ENCODE results near the gene VWA8.

DNA sequence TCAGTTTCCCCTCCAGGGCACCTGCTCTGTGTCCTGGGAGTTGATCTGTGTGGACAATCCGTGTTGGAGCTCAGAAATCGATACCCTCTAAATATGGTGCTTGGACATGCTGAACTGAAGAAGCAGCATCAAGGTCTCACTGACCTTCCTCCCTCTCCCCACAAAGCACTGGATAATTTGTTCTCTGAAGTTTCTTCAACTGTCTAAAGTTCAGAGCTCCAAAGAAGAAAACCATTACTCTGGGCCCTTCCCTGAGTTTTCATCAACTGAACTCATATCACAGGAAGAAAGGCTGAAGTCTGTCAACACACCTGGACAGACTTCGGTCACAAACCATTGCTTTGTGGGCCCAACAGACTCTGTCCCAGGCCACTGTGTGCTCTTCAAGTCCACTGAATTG is 371.5 kb downstream of the VWA8 start:
- TF ChIP-seq, protein P1, sequence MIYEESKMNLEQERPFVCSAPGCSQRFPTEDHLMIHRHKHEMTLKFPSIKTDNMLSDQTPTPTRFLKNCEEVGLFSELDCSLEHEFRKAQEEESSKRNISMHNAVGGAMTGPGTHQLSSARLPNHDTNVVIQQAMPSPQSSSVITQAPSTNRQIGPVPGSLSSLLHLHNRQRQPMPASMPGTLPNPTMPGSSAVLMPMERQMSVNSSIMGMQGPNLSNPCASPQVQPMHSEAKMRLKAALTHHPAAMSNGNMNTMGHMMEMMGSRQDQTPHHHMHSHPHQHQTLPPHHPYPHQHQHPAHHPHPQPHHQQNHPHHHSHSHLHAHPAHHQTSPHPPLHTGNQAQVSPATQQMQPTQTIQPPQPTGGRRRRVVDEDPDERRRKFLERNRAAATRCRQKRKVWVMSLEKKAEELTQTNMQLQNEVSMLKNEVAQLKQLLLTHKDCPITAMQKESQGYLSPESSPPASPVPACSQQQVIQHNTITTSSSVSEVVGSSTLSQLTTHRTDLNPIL (CRISPR knock-in tag; IDR thresholded peaks at IDR 0.05; ENCODE audit: low read depth) = no peak
- TF ChIP-seq, protein P2, sequence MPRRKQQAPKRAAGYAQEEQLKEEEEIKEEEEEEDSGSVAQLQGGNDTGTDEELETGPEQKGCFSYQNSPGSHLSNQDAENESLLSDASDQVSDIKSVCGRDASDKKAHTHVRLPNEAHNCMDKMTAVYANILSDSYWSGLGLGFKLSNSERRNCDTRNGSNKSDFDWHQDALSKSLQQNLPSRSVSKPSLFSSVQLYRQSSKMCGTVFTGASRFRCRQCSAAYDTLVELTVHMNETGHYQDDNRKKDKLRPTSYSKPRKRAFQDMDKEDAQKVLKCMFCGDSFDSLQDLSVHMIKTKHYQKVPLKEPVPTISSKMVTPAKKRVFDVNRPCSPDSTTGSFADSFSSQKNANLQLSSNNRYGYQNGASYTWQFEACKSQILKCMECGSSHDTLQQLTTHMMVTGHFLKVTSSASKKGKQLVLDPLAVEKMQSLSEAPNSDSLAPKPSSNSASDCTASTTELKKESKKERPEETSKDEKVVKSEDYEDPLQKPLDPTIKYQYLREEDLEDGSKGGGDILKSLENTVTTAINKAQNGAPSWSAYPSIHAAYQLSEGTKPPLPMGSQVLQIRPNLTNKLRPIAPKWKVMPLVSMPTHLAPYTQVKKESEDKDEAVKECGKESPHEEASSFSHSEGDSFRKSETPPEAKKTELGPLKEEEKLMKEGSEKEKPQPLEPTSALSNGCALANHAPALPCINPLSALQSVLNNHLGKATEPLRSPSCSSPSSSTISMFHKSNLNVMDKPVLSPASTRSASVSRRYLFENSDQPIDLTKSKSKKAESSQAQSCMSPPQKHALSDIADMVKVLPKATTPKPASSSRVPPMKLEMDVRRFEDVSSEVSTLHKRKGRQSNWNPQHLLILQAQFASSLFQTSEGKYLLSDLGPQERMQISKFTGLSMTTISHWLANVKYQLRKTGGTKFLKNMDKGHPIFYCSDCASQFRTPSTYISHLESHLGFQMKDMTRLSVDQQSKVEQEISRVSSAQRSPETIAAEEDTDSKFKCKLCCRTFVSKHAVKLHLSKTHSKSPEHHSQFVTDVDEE (CRISPR knock-in tag; IDR thresholded peaks at IDR 0.05) = no peak
- TF ChIP-seq, protein P3, sequence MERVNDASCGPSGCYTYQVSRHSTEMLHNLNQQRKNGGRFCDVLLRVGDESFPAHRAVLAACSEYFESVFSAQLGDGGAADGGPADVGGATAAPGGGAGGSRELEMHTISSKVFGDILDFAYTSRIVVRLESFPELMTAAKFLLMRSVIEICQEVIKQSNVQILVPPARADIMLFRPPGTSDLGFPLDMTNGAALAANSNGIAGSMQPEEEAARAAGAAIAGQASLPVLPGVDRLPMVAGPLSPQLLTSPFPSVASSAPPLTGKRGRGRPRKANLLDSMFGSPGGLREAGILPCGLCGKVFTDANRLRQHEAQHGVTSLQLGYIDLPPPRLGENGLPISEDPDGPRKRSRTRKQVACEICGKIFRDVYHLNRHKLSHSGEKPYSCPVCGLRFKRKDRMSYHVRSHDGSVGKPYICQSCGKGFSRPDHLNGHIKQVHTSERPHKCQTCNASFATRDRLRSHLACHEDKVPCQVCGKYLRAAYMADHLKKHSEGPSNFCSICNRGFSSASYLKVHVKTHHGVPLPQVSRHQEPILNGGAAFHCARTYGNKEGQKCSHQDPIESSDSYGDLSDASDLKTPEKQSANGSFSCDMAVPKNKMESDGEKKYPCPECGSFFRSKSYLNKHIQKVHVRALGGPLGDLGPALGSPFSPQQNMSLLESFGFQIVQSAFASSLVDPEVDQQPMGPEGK (CRISPR knock-in tag; IDR thresholded peaks at IDR 0.05; ENCODE audit: borderline replicate concordance) = no peak
- TF ChIP-seq ARNTL (CRISPR knock-in tag; IDR thresholded peaks at IDR 0.05; ENCODE audit: borderline replicate concordance, low read depth) = no peak
